Measurements from ENCODE around the gene SOST.

The SOST gene

DNA sequence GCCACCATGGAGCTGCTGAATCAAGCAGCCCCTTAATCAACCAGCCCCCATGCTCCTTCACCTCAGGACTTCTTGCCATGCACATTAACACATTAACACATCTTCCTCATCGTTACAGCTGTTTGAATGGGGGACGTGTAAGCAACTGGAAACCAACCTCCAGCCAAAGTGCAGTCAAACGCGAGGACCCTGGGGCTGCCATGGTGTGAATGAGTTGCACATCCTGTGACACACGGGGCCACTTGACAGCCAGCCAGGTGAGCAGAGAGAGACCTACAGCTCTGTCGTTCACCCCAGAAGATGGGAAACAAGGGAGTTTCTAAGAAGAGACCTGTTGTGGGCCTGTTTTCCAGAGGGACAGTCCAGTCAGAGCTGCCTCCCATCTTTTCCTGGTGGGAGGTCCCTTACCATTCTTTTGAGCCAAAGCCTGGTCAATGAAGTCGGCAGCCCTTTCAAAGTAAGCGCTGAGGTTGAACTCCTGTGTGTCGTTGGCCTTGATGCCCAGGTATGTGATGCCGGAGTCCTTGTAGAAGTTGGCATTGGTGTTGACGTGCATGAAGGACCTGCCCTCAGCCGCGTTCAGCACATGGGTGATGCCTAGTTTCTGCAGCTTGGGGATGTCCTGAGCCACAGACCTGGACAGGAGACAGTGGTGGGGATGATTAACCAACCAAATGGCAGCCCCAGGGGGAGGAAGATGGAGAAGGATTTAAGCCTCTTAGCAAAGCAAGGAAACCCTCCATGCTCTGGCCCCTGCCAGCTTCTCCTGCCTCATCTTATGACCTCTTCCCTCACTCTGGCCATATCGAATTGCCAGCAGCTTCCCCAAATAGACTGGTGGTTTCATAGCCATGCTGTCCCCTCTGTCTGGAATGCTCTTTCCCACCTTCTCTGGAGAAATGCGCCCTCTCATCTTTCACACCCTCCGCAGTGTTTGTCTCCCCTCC, 16.0 kb upstream of the SOST start:
- DNase-seq, result no peak

DNA sequence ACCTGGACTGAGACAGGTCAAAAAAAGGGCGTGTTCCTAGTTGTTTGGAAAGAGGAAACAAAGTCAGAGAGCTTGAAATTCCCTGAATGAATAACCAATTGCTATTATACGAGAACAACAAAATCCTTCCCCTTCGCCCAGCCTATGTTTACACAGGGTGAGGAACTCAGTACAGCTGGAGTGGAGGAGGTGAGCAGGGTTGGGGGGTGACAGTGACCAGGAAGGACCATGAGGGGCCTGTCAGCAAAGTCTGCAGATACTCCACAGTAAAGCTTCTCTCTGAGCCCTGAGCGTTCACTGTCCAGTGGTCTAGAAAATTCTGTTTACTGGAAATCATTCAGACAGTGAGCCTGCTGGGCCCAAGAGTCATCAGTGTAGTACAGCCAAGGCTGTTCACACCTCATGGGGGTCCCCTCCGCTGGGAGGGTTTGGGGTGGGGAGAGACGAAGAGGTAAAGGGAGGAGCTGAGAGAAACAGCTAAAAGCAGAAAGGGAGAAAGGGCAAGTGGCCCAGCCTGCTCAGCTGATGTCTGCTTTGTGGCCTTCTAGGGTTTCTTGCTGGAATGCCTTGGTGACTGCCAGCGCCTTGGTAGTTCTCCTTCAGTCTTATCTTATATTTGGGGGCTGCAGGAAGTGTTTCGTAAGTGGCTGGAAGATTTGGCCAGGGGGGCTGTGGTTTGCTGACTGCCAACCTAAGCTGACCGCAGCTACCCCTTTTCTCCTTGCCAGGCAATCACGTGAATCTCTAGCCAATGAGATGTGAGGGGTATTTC, 14.5 kb upstream of the SOST start:
- DNase-seq, result no peak

DNA sequence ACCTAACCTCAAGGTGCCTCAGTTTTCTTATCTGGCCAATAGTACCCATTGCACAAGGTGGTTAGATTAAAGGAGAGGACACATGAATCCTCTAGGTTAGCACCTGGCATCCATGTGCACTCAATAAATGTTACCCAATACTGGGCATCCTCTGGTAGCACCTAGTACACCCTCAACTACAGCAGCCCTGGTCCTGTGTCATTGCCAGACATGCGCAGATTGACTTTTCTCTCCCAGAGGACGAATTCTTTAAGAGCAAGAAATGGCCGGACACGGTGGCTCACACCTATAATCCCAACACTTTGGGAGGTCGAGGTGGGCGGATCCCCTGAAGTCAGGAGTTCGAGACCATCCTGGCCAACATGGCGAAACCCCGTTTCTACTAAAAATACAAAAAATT, 12.9 kb upstream of the SOST start:
- no peak for DNase-seq

DNA sequence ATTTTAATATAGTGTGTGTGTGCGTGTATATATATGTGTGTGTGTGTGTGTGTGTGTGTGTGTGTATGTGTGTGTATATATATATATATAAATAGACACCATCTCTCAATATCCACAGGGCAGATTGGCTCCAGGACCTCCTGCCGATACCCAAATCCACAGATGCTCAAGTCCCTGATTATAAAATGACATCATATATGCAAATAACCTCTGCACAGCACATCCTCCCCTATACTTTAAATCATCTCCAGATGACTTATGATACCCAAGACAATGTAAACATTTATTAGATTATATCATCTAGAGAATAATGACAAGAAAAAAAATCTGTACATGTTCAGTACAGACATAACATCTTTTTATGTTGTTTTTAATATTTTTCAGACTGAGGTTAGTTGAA, 12.4 kb upstream of the SOST start:
- no peak for DNase-seq

DNA sequence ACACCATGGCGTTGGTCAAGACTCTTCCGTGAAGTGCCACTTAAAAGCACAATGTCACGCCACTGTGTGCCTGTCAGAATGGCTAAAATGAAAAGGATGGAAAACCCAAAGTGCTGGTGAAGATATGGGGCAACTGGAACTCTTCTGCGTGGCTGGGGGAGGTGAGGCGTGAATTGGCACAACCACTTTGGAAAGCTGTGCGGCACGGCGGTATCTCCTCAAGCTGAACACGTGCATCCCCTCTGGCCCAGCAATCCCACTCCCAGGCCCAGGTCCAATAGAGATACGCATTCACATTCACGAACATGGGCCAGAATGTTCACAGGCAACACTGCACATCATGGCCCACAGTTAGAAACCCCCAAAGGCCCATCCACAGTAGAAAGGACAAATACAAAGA, 11.3 kb upstream of the SOST start:
- no peak for DNase-seq

DNA sequence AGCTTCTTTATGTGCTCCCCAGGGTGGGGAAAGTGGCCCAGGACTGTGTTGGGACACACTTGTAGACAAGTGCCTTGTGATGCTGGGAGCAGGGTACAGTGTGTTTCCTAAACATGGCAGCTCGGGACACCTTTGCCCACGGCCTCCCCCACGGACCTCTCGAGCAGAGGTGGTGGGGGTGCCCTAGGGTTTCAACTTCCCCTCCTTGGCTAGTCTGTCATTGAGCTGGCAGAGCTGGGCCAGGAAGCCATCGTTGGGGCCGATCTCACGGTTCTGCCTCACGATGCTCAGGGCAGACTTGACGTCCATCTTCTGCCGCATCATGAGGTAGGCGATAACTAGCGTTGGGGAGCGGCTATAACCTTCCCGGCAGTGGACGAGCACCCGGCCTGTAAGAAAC, 10.8 kb upstream of the SOST start:
- no peak for DNase-seq

GRCh38 chr17:43768943-43769342, 10.4 kb upstream of the SOST start:
- DNase-seq, result no peak

DNA sequence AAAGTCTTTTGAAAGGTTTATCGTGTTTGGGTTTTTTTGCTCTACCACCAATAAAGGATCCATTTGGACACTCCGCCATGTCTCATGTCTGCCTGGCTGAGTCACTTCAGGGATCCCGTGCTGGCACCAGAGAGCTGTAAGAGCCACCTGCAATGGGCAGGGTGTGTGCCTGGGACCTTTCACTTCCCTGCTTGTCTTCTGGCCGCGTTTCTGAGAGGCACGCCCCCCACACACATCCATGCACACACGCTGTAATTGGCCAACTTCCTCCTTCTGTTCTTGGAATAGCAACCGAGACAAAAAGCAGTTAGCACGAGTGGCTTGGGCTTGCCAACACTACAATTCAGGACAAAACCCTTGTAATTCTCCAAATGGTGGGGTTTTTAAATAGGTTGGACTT, 9.8 kb upstream of the SOST start:
- DNase-seq, result no peak

DNA sequence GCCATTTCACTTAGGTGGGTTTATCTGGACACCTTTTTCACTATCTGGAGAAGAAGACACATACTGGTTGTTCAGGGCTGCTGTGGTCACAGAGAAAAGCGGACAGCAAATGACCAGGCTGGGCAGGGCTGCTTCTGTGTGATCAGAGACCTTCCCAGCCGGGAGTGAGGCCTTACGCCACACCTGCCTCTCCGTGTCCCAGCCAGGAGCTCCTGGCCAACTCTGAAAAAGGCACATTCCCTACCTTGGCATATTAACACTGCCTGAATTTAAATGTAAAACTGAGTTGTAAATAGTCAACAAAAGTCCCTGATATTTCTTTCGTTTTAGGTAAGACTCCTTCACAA, 9.1 kb upstream of the SOST start:
- DNase-seq, result no peak

- no peak for DNase-seq
These were observed 8.6 kb upstream of the SOST start for GRCh38 chr17:43767053-43767712.

- DNase-seq, result no peak
These were observed 7.9 kb upstream of the SOST start for GRCh38 chr17:43766413-43767052.

GRCh38 chr17:43760254-43760852, 1.8 kb upstream of the SOST start:
- DNase-seq, result peak; percentile 75

- DNase-seq, result no peak
These were observed 1.2 kb upstream of the SOST start for GRCh38 chr17:43759836-43760235.

DNA sequence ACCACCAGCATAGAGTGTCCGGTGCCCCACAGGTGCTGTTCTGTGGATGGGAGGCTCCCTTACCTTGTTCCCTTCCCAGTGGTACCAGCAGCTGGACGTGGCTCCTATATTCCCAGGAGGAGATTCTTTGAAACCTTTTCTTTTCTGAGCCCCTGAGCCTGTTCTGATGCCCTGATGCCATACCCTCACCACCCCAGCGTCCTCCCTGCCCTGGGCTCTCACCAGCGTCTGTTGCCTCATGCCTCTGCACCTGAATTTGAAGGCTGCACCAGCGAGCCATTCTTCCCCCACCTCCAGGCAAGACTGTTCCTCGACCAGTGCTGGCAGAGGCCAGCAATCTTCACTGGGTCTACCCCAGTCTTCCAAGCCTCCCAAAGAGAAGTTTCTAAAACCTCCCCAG, 505 bp downstream of the SOST start:
- DNase-seq, result no peak

DNA sequence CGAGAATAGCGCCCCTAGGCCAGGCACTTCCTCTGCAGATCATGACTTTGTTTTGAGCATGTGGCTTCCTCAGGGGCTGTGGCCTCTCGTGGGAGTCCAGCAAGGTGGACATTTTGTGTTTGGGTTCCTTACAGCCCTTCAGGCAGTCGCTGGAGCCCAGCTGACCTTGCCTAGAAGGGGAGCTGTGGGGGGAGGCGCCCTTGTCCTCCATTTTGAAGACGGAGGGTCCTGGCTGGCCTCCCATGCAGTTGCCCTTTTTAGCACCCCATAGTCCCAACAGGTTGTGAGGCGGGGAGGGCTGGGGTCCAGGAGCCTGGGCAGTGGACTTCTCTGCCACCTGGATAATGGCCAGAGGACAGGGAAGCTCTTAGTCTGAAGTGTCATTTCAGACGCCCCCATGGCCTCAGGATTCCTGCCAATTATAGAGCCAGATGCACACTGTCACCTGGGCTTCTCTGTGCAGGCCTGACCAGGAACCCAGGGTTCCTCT, 1.4 kb downstream of the SOST start:
- DNase-seq, result no peak

DNA sequence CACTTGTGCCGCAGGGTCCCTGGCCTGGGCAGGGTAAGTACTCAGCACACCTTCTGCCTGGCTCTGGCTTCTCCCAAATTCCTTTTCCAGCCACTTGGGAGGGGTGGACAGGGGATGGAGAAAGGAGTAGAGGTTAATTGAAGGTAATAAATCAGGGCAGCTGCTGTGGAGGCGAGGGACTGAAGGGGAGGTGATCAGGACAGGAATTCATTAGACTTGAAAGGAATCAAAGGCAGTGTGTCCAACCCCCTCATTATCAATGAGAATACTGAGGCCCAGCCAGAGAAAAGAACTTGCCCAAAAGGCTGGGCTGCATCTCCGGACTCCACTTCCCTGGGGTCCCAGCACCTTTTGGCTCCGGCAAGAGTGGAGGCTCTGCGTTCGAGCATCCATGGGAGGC, 2.4 kb downstream of the SOST start:
- DNase-seq, result no peak

DNA sequence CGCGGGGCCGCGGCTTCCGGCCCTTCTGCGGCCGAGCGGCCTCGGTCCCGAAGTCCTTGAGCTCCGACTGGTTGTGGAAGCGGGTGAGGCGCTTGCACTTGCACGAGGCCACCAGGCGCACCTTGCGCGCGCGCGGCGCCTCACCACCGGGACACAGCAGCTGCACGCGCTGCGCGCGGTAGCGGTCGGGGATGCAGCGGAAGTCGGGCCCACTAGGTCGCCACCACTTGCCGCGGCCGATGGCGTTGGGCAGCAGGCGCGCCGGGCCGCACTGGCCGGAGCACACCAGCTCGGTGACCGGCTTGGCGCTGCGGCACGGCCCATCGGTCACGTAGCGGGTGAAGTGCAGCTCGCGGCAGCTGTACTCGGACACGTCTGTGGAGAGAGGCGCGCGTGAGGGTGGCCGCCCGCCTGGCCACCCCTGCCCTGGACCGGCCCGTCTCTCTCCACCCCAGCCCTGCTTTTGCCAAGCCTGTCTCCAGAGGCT, 3.2 kb downstream of the SOST start:
- DNase-seq, result no peak

DNA sequence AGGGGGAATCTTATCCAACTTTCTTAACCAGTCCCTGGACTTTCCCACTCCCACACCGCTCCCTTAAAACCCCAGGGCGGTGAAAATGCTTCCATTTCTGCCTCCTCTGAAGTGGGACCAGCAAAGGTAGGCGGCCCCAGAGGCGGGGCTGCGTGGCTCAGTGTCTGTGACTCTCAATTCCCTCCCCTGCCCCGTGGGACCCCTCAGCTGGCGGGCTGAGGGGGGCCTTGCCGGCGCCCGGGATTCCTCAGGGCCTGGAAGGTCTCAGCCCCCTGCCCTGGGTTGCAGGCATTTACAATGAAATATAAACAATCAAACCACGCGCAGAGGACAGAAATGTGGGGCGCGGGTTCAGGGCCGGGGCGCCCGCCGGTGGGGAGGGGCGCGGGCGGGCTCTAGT, 3.6 kb downstream of the SOST start:
- DNase-seq, result no peak

DNA sequence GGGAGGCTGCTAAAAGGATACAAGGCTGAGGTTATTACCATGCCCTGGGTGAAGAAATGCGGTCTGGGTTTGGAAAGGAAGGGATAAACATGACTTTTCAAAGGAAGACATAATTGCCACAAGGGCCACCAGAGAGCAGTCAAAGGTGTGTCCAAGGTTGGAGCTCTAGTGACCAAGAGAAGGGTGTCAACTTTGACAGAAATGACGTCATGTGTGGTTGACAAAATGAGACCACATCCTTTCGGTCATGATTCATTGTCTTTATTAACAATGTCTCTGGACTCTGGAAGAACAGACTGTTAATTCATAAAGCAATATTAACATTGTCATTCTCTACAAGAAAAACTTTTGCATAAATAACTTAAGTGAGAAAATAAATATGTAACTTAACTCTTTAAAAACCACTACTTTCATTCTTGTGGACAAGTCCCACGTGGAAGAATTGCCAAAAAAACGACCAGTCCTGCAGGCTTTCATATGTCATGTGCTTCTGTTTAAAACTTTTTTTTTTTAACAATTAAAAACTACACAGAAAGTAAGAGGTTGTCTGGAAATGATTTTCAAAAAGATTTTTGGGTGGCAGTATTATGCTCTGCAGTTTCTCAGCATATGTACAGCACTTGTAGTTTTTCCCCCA, 5.0 kb downstream of the SOST start:
- DNase-seq, result no peak

- no peak for DNase-seq
These were observed 8.4 kb downstream of the SOST start for GRCh38 chr17:43750153-43750552.

- no peak for DNase-seq
These were observed 13.1 kb downstream of the SOST start for GRCh38 chr17:43745541-43745940.

DNA sequence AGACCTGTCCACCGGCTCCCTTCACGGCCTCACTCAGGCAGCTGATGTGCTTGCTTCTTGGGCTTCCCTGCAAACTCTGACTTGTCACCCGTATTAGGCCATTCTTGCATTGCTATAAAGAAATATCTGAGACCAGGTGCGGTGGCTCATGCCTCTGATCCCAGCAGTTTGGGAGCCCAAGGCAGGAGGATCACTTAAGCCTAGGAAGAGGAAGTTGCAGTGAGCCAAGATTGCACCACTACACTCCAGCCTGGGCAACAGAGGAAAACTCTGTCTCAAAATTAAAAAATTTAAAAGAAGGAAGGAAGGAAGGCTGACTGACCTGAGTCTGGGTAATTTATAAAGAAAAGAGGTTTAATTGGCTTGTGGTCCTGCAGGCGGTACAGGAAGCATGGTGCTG, 17.0 kb downstream of the SOST start:
- DNase-seq, result no peak
